GM19372 (cell line): ENCODE data around the gene CDH1.

Source experiments
- ATAC-seq: cut with Tn5 transposase; IDR thresholded peaks from one replicate; pipeline ENCODE4 v1.9.1; 2021; ENCODE audit warnings: mild to moderate bottlenecking, low read depth, moderate library complexity; ENCODE audit not compliant: unreplicated experiment

The CDH1 gene

GRCh38 chr16:68731637-68732036, 5.5 kb upstream of the CDH1 start:
- ATAC-seq: no peak

DNA sequence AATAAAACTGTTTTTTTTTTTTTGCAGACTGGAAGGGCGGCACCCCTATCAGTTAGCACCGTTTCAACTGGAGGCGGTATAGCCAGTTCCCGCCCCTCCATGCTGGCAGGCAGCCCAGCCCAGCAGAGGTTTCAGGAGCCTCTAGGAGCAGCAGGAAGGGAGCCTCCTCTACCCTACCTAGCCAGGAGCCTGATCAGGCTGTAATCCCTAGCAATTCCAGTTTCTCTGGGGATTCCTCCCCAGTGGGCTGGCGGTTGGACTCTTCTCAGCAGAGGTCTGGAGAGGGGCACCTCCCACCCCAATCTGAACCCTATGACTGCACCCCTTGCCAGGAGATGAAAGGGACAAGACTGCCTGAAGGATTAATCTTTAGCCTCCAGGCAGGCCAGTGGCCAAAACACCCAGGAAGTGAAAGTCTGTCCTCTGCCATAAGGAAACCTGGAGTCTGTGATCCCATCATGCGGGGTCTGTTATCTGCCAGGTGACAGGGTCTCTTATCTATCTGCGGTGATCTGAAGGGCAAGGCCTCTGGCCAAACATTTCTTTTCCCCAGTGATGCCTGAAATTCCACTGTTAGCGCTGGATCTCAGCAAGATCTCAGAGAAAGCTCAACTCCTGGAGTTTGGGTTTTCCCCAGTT, 4.9 kb upstream of the CDH1 start:
- ATAC-seq: no peak

- ATAC-seq: no peak
These were observed 4.2 kb upstream of the CDH1 start for GRCh38 chr16:68732741-68733399.

DNA sequence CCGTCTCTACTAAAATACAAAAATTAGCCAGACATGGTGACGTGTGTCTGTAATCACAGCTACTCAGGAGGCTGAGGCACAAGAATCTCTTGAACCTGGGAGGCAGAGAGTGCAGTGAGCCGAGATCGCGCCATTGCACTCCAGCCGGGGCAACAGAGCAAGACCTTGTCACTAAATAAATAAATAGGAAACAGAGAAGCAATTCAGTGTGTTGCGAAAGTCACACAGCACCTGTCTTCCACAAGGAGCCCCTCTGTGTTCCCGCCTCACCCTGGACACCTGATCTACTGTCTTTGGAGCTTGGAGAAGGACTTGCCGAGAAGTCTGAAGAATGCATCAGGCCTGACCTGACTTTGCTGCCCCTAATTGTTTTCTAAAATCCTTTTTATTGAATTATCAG, 3.5 kb upstream of the CDH1 start:
- no peak for ATAC-seq

DNA sequence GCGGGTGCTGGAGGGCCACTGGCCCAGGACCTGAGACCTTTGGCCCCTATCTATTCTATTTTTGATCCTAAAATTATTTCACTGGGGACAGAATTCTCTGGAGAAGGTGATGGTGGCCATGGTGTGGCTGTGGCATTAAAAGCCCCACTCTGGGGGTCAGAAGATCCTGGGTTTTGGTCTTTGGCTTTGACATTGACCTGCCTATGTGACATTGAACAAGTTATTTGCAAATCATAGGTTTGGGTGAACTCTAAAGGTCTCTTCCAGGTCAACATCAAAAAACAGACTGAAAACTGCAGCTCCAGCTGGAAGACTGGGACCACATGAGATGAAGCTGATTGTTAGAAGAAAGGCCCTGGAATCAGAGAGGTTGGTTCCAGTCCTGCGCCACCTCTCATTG, 2.3 kb upstream of the CDH1 start:
- ATAC-seq: no peak

DNA sequence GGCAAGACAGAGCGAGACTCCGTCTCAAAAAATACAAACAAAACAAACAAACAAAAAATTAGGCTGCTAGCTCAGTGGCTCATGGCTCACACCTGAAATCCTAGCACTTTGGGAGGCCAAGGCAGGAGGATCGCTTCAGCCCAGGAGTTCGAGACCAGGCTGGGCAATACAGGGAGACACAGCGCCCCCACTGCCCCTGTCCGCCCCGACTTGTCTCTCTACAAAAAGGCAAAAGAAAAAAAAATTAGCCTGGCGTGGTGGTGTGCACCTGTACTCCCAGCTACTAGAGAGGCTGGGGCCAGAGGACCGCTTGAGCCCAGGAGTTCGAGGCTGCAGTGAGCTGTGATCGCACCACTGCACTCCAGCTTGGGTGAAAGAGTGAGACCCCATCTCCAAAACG, 531 bp upstream of the CDH1 start:
- ATAC-seq: no peak

GRCh38 chr16:68737730-68738629, 888 bp downstream of the CDH1 start:
- ATAC-seq: no peak

- ATAC-seq: no peak
These were observed 3.0 kb downstream of the CDH1 start for GRCh38 chr16:68739964-68740627.

DNA sequence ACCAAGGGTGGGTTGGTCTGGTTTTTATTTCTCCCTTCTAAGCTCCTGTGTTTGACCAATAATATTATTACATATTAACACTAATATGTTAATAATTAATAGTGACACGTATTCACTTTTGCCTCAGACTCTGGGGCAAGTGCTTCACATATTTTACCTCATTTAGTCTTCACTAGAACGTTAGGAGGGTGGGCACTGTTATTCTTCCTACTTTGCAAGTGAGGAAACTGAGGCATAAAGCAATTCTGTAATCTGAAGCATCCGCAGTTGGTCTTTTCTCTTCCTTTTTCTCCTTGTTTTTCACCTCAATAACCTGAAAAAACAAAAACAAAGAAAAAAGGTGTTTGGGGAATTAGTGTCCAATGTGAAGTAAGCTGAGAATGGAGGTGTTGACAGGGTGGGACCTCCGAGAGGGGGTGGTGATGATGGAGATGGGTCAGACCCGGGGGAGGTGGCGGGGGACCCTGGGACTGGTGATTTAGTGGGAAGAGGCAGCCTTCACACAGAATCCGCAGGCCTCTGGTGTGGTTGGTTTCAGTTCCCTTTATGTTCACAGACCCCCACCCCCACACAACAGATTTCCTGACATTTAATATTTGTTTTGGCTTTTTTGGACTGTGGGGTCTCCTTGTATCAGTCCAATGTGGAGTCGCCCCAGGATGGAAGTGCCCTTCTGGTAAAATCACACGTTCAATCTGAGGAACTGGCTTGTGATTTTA, 3.7 kb downstream of the CDH1 start:
- ATAC-seq: no peak

DNA sequence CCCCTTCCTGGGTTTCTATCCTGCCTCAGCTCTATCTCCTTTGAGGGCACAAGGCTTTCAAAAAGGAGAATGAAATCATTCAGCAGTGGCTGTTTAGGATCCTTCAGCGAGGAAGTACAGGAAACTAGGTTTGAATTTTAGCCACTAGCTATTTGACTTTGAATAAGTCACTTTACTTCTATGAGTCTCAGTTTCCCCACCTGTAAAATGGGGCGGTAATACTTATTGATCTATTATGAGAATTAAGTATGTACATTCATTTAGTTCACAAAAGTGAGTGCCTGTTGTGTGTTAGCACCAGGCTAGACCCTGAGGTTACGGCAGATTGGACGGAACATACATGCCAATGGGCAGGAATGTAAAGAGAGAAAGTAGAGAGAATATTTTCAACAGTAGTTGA, 6.6 kb downstream of the CDH1 start:
- ATAC-seq: no peak

DNA sequence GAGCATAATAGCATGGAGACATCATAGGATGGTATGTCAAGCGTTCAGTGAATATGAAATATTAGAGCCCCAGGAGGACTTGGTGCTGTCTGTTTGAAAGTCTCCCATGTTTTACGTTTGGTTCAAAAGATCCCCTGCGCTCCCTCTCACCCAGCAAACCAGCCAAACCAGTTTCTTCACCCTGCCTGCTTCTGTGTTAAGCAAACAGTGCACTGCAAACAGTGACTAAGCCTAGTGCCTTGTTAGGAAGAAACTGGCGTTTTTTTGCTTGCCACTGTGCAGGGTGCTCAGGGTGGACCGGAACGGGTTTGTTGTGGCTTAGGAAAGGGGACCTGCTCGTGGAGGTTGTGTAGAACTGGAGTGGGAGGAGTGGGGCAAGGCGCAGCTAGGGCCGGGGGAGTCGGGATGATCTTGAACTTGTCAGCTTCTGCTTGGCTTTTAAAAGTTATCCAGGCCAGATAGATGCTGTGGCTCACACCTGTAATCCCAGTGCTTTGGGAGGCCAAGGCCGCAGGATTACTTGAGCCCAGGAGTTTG, 7.7 kb downstream of the CDH1 start:
- ATAC-seq: no peak

GRCh38 chr16:68746951-68747350, 9.9 kb downstream of the CDH1 start:
- ATAC-seq: no peak

GRCh38 chr16:68749432-68749831, 12.3 kb downstream of the CDH1 start:
- no peak for ATAC-seq

DNA sequence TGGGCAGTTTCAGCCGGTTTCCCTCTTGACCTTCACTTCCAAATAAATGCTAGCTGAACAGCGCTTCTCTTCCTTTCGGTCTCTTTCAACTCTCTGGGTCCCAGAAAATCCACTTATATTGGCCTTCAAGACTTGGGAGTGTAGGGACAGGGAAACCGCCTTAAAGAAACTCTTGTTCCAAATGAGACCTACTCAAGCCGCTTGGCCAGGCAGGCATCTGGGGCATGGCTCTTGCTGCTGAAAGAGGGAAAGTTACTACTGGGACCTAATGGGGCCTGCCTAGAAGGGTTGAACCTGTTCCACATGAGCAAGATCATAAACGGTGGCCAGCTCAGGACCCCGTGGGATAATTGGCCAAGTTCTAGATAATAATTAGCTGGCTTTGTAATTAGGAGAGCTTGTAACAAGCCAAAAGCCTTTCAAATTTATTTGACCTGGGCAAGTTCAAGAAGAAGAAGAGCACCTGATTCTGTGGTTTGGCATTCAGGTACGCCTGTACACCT, 13.2 kb downstream of the CDH1 start:
- no peak for ATAC-seq

- no peak for ATAC-seq
These were observed 14.1 kb downstream of the CDH1 start for GRCh38 chr16:68751160-68751559.

GRCh38 chr16:68752602-68753001, 15.5 kb downstream of the CDH1 start:
- ATAC-seq: no peak

DNA sequence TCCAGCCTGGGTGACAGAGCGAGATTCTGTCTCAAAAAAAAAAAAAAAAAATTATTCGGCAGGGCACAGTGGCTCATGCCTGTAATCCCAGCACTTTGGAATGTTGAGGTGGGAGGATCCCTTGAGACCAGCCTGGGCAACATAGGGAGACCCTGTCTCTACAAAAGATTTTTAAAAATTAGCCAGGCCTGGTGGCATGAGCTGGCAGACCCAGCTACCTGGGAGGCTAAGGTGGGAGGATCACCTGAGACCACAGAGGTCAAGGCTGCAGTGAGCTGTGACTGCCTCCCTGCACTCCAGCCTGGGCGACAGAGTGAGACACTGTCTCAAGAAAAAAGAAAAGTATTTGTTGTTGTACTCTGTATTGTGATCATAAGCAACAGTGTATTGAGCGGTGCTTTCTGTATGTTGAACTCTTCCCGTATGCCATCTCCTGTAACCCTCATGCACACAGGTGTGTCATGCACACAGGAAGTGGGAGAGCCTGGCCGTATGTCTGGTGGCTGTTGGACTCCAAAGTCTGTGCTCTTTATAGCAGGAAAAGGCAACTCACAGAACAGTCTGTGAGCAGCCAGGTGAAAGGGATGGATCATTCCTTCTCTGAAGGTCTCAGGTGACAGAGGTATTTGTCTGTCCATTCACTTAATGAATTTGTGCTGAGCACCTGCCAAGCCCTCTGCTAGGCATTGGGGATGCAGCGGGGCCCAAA, 17.1 kb downstream of the CDH1 start:
- no peak for ATAC-seq

DNA sequence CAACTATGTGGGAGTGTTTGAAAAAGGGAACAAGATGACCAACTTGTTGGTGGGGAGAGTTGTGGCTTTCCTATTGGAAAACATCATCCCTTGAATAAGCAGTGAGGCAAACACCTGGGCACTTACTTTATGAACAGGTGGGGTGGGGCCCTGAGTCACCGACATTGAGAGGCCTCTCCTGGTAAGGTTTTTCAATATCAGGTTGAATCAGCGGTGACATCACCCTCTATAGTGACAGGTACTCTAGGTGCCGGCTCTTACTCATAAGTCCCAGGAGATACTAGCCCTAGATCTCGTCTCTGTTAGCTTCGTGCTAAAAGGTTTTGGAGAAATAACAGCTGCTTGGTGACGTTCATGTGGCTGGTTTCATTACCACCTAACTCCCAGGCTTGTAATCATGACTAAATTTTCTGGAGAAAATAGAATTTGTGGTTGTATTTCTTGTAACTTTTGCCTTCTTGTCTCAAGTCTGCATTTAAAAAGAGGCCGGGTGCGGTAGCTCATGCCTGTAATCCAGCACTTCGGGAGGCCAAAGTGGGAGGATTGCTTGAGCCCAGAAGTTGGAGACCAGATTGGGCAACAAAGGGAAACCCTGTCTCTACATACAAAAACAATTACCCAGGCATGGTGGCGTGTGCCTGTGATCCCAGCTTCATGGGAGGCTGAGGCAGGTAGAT, 19.3 kb downstream of the CDH1 start:
- ATAC-seq: peak; percentile 62

DNA sequence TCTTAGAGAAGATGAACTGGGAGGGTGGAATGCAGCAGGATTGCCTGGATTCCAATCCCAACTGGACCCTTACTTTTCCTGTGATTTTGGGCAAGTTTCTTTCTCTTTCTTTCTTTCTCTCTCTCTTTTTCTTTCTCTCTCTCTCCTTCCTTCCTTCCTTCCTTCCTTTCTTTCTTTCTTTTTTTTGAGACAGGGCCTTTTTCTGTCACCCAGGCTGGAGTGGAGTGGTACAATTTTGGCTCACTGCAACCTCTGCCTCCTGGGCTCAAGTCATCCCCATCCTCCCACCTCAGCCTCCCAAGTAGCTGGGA, 20.5 kb downstream of the CDH1 start:
- no peak for ATAC-seq
